Astrocyte (in vitro differentiated cells and primary cell): Measurements from ENCODE around the gene ZFYVE28. TPM values are rescaled to one million over a fixed set of nuclear protein-coding genes. Genes with fewer than 3 reads are reported as not detected.

ENCODE experiments used
- DNase-seq: peaks from one replicate; pipeline ENCODE4 v3.0.0-alpha.2; 2010; ENCODE audit warnings: low read depth
- FAIRE-seq: peaks from 2 replicates; lab custom pipeline; 2011; peaks lifted over from hg19 to GRCh38; lab: Jason Lieb, UNC
- H2AFZ ChIP-seq: 2 replicates; pipeline ENCODE4 v1.6.0; 2012; ENCODE audit warnings: low read depth, low read length, inconsistent platforms
- H3K27ac ChIP-seq: 2 replicates; pipeline ENCODE4 v1.5.1; 2011; ENCODE audit warnings: low read depth, low read length, inconsistent platforms
- H3K27me3 ChIP-seq: 2 replicates; pipeline ENCODE4 v1.6.0; 2011; ENCODE audit warnings: low read length, inconsistent platforms; ENCODE audit not compliant: insufficient read depth
- H3K36me3 ChIP-seq: 2 replicates; pipeline ENCODE4 v1.5.1; 2011; ENCODE audit warnings: low read length, inconsistent platforms; ENCODE audit not compliant: insufficient read depth
- H3K4me1 ChIP-seq: 2 replicates; pipeline ENCODE4 v1.5.1; 2011; ENCODE audit warnings: low read length, inconsistent platforms; ENCODE audit not compliant: insufficient read depth
- H3K4me2 ChIP-seq: 2 replicates; pipeline ENCODE4 v1.6.0; 2012; ENCODE audit warnings: low read length, inconsistent platforms
- H3K4me3 ChIP-seq: 2 replicates; pipeline ENCODE4 v1.5.1; 2011; ENCODE audit warnings: low read depth, mild to moderate bottlenecking, low read length, inconsistent platforms; ENCODE audit not compliant: insufficient read depth
- H3K79me2 ChIP-seq: 2 replicates; pipeline ENCODE4 v1.6.0; 2012; ENCODE audit warnings: mild to moderate bottlenecking, low read length, inconsistent platforms; ENCODE audit not compliant: insufficient read depth
- H3K9ac ChIP-seq: 2 replicates; pipeline ENCODE4 v1.6.0; 2012; ENCODE audit warnings: mild to moderate bottlenecking, low read length, inconsistent platforms
- H3K9me3 ChIP-seq: 2 replicates; pipeline ENCODE4 v1.5.1; 2012; ENCODE audit warnings: low read depth, mild to moderate bottlenecking, low read length, inconsistent platforms; ENCODE audit not compliant: insufficient read depth
- H4K20me1 ChIP-seq: 2 replicates; pipeline ENCODE4 v1.6.0; 2012; ENCODE audit warnings: low read length, inconsistent platforms; ENCODE audit not compliant: insufficient read depth
- H3K27ac Mint-ChIP-seq: one replicate; pipeline ENCODE4 v1.8.0; 2021; ENCODE audit warnings: mild to moderate bottlenecking, mixed read lengths; ENCODE audit not compliant: unreplicated experiment
- H3K27me3 Mint-ChIP-seq: one replicate; pipeline ENCODE4 v1.8.0; 2021; ENCODE audit warnings: low read depth, mixed read lengths; ENCODE audit not compliant: unreplicated experiment
- H3K36me3 Mint-ChIP-seq: one replicate; pipeline ENCODE4 v1.8.0; 2021; ENCODE audit warnings: low read depth, mixed read lengths; ENCODE audit not compliant: unreplicated experiment
- H3K4me1 Mint-ChIP-seq: one replicate; pipeline ENCODE4 v1.8.0; 2021; ENCODE audit warnings: low read depth, mixed read lengths; ENCODE audit not compliant: unreplicated experiment
- H3K4me3 Mint-ChIP-seq: one replicate; pipeline ENCODE4 v1.8.0; 2021; ENCODE audit warnings: mild to moderate bottlenecking, moderate library complexity, mixed read lengths; ENCODE audit not compliant: unreplicated experiment
- H3K9me3 Mint-ChIP-seq: one replicate; pipeline ENCODE4 v1.8.0; 2021; ENCODE audit warnings: mild to moderate bottlenecking, mixed read lengths; ENCODE audit not compliant: unreplicated experiment
- CTCF ChIP-seq: IDR thresholded peaks from 2 replicates; pipeline ENCODE4 v1.5.1; 2011; ENCODE audit warnings: low read depth, mild to moderate bottlenecking, inconsistent platforms, low read length, moderate library complexity; ENCODE audit not compliant: insufficient read depth
- EZH2 ChIP-seq: IDR thresholded peaks from 2 replicates; pipeline ENCODE4 v1.6.1; 2012; ENCODE audit warnings: mild to moderate bottlenecking, low read length, inconsistent platforms; ENCODE audit not compliant: insufficient read depth
- total RNA-seq: library from RNA; stranded (reverse); gene quantifications from 2 replicates; pipeline ENCODE4 v1.2.1, GENCODE V29; 2021

ZFYVE28 gene
- total RNA-seq, 1 donor from 2014 or later: 0.68 TPM

DNA sequence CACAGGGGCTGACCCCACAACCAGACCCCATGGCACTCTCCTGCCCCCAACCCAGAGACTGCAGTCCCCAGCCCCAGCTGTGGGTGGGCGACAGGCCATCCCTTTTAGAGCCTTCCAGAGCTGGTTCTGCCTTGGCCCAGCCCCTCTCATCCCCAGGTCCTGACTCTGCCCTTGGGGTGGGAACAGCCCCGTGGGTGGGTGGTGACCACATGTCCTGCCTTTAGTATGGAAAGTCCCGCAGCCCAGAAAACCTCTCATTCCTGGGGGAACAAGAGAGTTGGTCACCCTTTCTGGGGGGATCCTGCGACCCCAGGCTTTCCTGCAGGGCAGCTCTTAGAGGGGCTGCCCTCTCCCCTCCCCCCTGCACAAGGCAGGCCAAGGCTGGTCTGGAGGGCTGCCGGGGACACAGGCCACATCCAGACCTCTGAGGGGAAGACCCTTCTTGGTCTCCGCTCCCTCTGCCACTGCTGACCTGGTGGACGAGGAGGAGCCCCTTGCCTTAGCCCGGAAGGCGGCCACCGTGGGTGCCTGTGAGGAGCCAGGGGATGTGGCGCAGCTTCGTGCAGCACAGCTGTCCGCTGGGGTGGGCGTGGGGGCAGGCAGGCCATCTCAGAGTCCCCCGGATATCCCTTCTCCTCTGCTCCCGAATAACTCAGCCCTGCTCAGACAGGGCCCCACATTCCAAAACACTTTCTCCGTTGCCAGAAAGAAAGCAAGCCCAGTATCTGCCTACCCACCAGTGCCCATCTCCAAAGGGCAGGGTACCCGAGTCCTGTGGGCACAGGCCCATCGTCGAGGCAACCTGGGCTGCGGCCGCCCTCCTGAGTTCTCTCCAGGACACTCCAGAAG is 149.9 kb downstream of the ZFYVE28 start:
- Histone ChIP-seq H3K79me2 (no peaks in the 10 kb centered on the region), H3K4me2 (no peak overlapping the region)

GRCh38 chr4:2267841-2268240 is 150.6 kb downstream of the ZFYVE28 start:
- Histone ChIP-seq H2AFZ (no peak overlapping the region), H4K20me1 (no peaks in the 10 kb centered on the region)
- FAIRE-seq: no peak

More for the DNA sequence above, 149.9 kb downstream of the ZFYVE28 start:
- no peak overlapping the region for H3K9ac ChIP-seq
- no peaks in the 10 kb centered on the region for H3K36me3 Mint-ChIP-seq
- H2AFZ ChIP-seq: no peak overlapping the region
- no peak for DNase-seq
- H3K9me3 Mint-ChIP-seq: no peaks in the 10 kb centered on the region
- H3K27ac Mint-ChIP-seq: no peak overlapping the region
- no peak overlapping the region for H3K4me3 ChIP-seq
- peaks cover 3% of the 10 kb centered on the region for H3K4me1 Mint-ChIP-seq
- no peaks in the 10 kb centered on the region for H3K9me3 ChIP-seq
- no peak for FAIRE-seq
- H3K4me1 ChIP-seq: no peaks in the 10 kb centered on the region
- no peaks in the 10 kb centered on the region for H4K20me1 ChIP-seq
- no peak overlapping the region for H3K27ac ChIP-seq
- H3K27me3 ChIP-seq: no peaks in the 10 kb centered on the region
- H3K27me3 Mint-ChIP-seq: peaks cover 36% of the 10 kb centered on the region
- H3K36me3 ChIP-seq: no peaks in the 10 kb centered on the region
- TF ChIP-seq EZH2: no peak
- TF ChIP-seq CTCF: no peak
- no peak overlapping the region for H3K4me3 Mint-ChIP-seq

More at GRCh38 chr4:2267841-2268240, 150.6 kb downstream of the ZFYVE28 start:
- H3K36me3 Mint-ChIP-seq: no peaks in the 10 kb centered on the region
- no peak for TF ChIP-seq CTCF
- TF ChIP-seq EZH2: no peak
- H3K36me3 ChIP-seq: no peaks in the 10 kb centered on the region
- no peaks in the 10 kb centered on the region for H3K79me2 ChIP-seq
- H3K4me1 Mint-ChIP-seq: no peaks in the 10 kb centered on the region
- no peak overlapping the region for H3K27ac ChIP-seq
- no peaks in the 10 kb centered on the region for H3K9me3 ChIP-seq
- no peak for DNase-seq
- no peak overlapping the region for H3K4me3 ChIP-seq
- peaks cover 30% of the 10 kb centered on the region for H3K27me3 Mint-ChIP-seq
- peaks cover under 1% of the 10 kb centered on the region for H3K4me1 ChIP-seq
- no peaks in the 10 kb centered on the region for H3K27me3 ChIP-seq
- H3K4me2 ChIP-seq: no peak overlapping the region
- no peak overlapping the region for H3K9ac ChIP-seq
- H3K9me3 Mint-ChIP-seq: no peaks in the 10 kb centered on the region
- H3K27ac Mint-ChIP-seq: no peak overlapping the region
- no peak overlapping the region for H3K4me3 Mint-ChIP-seq
